Stimulated activated CD4-positive, alpha-beta T cell treated with anti-CD3 and anti-CD28 coated beads, Interleukin-1b, Interleukin-23, amount 100 ng/mL, for 24 hours (primary cell): Measurements from ENCODE around the gene RNGTT.

ENCODE experiments used
- DNase-seq, 4 experiments: peaks; one replicate each; pipeline ENCODE4 v3.0.0-alpha.2; 2020; ENCODE audit warnings: low read depth in 4 of 4, low spot score in 1 of 4

The RNGTT gene

DNA sequence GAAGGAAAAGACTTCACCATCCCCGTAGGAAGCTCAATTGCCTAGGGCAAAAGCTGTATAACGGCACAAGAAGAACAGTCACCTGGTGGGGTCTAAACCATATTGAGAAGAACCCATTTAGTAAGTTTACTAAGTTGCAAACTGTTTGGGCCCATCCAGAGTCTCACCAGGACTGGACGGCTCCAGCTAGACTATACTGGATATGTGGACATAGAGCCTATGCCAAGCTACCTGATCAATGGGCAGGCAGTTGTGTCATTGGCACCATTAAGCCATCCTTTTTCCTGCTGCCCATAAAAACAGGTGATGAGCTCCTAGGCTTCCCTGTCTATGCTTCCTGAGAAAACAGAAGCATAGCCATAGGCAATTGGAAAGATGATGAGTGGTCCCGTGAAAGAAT, 293.9 kb downstream of the RNGTT start:
- DNase-seq: no peak

DNA sequence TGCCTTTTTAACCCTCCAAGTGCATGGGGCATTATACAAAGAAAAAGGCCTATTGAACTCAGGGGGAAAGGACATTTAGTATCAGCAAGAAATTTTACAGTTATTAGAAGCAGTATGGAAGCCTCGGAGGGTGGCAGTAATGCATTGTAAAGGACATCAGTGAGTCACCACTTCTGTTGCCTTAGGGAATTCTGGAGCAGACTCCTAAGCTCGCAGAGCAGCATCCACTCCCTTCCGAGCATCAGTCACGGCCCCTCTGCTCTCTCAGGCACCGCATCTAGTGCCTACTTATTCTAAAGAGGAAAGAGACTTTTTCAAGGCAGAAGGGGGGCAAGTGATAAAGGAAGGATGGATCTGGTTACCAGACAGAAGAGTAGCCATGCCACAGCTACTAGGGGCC, 296.5 kb downstream of the RNGTT start:
- no peak for DNase-seq

DNA sequence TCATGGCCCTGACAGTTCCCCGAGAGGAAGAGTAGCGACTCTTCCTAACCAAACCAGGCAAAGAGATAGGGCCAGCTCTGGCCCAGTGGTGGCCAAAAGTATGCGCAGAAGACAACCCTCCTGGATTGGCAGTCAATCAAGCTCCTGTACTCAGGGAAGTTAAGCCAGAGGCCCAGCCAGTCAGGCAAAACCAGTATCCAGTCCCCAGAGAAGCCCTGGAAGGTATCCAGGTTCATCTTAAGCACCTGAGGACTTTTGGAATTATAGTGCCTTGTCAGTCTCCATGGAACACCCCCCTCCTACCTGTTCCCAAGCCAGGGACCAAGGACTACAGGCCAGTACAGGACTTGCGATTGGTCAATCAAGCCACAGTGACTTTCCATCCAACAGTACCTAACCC, 298.3 kb downstream of the RNGTT start:
- DNase-seq: no peak

DNA sequence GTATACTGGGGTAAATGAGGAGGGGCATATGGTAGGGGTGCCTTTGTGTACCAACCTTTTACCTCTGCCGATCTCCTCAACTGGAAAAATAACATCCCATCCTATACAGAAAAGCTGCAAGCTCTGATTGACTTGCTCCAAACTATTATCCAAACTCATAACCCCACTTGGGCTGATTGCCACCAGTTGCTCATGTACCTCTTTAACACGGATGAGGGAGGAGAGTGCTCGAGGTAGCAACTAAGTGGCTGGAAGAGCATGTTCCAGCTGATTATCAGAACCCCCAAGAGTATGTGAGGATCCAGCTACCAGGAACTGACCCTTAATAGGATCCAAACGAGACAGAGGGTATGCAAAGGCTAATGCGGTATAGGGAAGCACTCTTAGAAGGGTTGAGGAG, 299.6 kb downstream of the RNGTT start:
- no peak for DNase-seq

DNA sequence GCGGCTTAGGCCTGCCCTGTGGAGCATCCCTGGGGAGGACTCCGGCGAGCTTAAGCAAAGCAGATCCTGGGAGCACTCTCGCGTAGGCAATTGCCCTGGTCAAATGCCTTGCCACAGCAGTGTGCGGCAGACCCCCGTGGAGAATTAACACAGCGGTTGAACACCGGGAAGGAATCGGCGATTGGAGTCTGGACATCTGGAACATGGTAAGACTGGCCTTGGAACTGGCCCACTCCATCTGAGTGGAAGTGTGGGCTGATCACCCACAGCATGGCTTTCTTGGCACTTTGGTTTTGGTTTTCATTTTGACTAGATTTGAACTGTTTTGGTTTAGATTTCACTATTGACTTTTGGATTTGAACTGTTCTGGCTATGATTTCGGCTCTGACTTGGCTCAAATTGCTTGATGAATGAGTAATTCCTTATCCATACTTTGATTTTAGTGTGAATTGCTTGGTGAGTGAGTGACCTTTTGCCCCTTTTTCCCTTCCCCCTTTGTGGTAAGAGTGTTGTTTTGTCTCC, 300.7 kb downstream of the RNGTT start:
- no peak for DNase-seq

DNA sequence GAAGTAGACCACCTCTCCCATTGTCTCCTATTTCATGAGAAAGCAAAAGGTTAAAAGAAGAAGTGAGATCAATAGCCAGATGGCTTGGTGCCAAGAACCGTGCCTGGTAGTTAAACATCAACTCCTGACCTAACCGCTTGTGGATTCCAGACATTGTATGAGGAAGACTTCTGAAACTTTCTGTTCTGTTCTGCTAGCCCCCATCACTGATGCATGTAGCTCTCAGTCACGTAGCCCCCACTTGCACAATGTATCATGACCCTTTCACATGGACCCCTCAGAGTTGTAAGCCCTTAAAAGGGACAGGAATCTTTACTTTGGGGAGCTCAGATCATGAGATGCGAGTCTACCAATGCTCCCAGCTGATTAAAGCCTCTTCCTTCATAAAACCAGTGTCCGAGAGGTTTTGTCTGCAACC, 301.2 kb downstream of the RNGTT start:
- DNase-seq: no peak

DNA sequence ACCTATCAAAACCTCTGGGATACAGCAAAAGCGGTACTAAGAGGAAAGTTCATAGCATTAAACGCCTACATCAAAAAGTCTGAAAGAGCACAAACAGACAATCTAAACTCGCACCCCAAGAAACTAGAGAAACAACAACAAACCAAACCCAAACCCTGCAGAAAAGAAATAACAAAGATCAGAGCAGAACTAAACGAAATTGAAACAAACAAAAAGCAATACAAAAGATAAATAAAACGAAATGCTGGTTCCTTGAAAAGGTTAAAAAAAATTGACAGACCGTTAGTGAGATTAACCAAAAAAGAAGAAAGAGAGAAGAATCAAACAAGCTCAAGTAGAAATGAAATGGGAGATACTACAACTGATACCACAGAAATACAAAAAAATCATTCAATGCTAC, 302.3 kb downstream of the RNGTT start:
- DNase-seq: no peak

DNA sequence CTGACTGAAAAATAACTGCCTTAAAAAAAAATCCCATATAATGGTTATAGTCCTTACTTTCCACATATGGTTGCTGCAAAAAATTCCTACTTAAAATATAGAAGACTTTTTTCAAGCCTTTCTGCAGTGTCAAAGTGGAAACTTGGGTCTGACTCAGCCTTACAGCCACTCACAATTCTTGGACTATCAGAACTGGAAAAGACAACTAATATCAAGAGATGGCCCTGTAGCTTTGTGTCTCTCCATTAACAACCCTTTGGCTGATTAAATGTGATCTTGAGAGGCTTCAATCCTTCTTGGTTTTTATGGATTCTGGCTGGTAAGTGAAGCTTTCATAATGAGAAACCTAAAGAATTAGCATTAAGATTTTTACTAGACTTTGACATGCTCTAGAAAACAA, 307.8 kb downstream of the RNGTT start:
- no peak for DNase-seq

DNA sequence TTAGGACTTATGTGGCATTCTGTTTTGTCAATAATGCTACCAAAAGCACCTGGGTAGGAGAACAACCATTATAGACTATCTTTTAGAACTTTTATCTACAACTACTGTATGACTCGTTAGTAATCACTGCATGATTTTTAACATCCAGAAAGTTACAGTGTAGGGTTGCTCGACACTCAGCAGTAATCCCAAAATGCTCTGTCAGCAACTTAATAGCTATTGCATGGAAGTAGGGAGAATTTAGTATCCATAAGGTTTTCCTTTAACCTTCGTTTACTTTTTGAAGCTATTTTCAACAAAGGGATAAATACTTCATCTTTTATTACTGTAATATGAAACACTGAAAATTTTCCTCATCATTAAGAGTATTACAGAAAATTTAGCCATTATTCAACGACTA, 309.5 kb downstream of the RNGTT start:
- no peak for DNase-seq

DNA sequence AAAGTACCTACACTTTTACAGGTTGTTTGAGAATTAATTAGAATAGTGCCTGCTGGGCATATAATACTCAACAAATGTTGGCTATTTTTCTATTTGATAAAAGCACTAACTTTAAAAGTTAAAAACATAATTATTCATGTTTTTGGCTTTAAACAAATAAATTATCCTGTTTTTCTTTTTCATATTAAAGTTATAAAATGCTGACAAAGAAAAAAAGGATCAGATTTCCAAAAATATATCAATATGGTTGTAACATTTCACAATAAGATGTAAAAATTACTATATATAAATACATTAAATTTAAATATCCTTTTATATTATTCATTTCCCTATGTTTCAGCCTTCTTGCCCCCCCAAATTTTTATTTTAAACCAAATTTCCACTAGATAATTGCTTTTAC, 312.0 kb downstream of the RNGTT start:
- no peak for DNase-seq

DNA sequence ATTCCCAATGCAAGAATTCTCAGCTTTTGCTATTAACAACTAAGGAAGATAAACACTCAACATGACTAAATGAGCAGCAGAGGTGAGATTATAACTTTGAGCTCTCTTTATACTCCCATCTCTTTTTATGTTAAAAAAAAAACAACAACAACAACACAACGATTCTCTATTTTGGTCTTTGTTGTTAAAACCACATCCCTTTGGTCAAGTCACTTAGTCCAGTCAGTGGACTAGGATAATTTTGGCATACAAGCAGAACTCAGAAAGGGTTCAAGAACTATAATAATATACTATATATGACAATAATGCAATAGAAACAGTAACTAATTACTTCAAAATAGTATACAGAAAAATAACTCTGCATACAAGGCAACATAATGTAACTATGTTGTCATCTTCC, 312.4 kb downstream of the RNGTT start:
- DNase-seq: no peak

DNA sequence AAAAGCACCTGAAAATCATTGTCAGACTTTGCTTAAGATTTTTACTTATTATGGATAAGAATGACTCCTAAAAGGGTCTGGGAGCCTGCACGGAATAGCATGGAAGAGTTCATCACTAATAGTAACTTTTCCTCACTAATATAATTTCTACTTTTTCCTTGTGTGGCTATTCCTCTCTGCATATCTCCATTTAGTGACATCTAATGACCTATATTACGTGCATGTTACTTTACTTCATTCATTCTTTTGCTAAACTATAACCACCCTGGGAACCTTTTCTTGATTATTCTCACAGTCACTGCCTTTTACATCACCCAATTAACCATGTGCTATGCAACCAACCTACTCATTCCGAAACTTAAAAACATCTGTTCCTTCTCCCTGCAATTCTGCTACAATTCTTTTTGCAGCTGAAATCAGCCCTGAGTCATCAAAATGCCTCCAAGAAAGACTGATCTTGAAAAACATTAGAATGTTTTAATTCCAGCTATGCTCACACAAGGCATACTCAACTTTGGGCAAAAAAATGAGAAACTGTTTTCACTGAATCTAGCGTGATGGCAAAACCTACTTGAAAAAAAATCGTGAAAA, 313.3 kb downstream of the RNGTT start:
- DNase-seq: no peak

DNA sequence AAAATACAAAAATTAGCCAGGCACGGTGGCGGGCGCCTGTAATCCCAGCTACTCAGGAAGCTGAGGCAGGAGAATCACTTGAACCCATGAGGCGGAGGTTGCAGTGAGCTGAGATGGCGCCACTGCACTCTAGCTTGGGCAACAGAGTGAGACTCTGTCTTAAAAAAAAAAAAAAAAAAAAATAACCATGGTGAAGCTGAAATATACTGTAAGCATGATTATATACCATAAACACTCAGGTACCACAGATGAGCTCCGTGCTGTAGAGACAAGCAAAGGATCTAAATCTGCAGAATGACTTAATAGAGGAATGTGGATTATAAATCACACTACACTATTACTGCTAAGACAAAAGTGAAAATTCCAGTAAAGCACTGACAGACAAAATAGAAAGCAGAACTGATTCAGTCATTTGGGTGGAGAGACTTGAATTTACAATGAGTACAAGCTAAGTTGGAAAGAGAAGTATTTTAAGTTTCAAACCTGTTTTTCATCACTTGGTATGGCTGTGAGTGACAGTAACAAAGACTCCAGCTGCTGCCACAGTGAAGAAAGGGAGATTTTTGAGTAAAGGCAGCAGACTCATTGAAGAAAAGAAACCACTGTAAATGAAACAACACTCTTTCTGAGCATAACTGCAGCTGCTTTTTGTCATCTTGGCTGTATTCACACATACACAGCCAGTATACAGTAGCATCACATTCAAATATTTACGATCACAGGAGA, 322.1 kb downstream of the RNGTT start:
- DNase-seq: no peak

DNA sequence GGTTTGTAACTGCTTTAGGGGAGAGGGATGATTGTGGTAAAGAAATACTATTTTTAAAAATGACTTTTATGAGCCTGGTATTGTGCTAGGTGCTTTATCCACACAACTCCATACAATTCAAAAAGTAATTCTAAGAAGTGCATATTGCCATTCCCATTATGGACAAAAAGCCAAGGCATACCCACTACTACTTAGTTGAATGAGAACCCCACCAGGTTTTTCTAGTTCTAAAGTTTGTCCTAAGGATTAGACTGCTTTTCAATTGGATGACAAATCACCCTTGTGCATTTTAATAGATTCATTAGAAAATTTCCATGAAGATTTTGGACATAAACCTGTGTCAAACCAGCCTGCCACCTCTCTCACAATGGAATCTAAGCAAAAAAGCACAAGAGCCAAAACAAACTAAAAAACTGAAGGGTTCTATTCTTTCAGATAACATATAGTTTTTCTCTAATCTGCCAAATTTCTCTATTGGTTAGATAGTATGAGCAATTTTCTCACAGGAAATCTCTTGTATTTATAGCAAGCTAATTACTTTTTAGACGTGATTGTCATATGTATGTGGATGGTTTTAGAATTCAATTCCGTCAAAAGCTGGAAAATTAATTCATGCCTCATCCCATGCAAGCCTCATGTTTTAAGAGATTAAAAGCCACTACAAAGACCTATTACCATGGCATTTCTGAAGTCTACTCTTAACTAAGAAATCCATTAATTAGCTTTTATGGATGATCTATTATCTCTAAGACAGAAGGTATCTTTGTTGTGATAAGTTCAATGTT, 325.5 kb downstream of the RNGTT start:
- DNase-seq: no peak

DNA sequence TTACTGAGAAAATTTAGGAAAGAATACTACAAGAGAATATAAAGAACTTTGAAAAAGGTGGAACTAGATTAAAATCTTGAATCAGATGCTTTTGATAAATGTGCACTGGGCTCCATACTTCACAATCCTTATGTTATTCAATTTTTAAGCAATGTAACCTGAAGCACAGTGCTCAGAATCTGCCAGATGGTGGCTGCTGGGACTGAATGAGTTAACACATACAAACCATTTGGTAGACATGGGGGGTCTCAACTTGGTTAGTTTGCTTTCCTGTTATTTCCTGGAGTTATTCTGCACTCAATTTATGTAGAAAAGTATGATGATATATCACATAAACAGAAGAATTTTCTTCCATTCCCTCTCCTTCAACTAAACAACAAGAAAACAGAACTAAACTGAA, 326.5 kb downstream of the RNGTT start:
- no peak for DNase-seq

DNA sequence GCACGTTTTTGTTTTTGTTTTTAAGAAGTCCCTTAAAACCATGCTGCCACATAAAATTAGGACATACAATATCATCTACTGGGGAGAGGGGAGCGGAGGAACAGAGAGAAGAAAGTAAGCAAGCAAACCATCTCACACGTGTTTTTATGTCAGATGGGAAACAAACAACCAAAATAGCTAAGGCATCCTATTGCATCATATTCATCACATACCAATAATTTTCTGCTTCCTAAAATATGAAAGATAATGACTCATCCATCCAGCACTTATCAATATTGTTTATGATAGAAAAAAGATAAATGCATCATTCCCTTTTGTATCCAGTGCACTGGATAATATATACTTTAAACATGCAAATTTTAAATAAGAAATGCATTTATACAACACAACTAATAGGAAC, 329.6 kb downstream of the RNGTT start:
- DNase-seq: no peak

DNA sequence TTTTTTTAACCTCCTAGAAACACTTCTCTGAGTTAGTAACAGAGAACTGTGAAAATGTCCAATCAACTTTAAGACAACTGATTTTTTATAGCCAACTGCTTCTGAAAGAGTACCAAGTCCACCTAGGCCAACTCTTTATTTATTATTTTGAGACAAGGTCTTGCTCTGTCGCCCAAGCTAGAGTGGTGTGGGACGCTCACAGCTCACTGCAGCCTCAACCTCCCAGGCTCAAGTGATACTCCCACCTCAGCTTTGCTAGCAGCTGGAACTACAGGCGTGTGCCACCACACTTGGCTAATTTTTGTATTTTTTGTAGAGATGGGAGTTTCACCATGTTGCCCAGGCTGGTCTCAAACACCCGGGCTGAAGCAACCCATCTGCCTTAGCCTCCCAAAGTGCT, 331.6 kb downstream of the RNGTT start:
- DNase-seq: no peak

DNA sequence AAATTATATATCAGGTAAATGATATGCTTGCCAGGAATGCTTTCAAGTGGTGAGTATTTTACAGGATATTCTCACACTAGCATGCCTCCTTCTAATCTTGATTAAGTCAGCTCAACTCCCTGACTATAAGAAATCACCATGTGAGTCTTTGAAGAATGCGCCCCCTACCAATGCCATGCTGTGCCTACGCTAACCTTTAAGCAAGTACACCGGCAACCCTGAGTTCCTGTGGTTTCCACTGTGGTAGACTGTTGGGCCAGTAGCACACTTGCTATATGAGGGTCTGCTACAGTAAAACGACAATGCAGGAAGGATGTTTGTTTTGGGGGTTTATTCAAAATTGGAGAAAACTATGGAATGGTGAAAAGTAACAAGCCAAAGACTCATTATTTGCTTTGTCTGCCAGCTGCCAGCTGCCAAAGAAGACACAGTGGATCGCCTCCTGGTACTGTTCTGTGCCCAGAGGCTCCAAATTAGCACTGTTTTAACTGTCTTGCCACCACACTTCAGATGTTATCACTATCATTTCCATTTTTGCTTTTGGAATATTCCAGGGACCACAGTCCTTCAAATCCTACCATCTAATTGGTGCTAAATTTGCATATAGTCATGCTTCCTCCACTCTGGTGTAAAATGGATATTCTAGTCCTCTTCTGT, 333.5 kb downstream of the RNGTT start:
- no peak for DNase-seq

DNA sequence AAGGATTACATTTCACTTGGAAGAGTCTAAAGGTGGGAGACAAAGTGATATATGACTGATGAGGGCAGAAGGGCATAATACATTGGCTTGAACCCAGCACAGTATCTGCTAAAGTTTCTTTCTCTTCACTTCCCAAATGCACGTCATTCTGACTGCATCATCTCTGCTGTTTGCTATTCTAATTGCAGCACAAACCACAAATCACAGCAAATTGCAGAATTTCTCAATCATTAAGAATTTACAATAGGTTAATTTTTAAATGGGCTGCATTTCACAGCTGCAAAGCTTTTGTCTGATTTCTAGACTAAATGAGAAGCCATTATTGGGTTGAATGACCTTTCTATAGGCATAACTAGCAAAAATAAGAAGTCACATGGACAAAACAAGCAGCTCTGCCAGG, 337.0 kb downstream of the RNGTT start:
- DNase-seq: no peak

DNA sequence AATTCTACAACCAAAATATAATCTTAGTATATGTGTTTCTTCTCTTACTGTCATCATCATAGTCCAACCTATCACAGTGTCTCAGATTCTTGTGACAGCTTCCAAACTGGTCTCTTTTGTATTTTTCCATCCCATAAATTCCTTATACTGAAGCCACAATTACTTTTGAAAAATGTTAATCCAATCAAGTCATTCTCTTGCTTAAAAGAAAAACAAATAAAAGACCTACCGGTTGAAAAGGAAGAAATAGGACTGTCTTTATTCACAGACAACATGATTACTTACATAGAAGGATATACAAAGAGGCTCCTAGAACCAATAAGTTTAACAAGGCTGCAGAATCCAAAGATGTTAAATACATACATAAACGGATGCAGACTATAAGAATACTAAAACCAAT, 339.9 kb downstream of the RNGTT start:
- no peak for DNase-seq

DNA sequence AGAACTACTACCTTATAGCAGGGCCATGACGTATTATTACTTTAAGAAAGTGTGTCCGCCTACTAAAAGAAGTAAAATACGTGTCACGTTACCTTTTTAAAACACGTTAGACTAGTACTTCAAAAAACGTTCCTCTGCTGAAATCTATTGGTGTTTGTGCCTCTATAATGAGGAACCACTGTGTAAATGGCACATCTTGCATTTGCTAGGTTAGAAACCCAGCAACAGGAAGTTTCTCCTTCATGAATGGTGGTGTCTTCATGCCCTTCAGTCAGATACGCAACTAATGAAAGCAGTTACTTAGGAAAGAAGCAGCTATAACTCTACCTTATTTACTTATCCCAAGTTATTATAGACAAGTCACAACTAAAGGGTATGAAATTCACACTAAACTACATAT, 343.5 kb downstream of the RNGTT start:
- no peak for DNase-seq

DNA sequence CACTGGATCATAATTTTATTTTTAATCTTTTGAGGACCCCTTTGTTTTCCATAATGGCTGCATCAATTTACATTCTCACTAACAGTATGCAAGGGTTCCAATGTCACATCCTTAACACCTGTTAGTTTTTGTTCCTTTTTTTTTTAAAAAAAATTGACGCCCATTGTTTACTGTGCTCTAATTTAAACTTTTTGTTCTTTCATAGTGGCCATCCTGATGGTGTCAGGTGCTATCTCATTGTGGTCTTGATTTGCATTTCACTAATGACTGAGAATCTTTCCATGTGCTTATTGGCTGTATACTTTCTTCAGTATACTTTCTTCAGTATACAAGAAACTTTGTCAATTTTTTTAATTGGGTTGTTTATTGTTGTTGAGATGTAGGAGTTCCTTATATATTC, 347.0 kb downstream of the RNGTT start:
- no peak for DNase-seq
